Upper lobe of left lung (tissue), 4 donors: ENCODE measurements around the gene TFCP2L1.

Experiments
- POLR2A ChIP-seq, 4 donors: fragments of 450-650 bp; IDR thresholded peaks; one replicate each; pipeline ENCODE4 v1.5.1; 2016 to 2017; ENCODE audit warnings: antibody characterized with exemption in 4 of 4, mild to moderate bottlenecking in 2 of 4
- TF ChIP-seq, protein P1 (sequence below), 6 experiments: fragments of 450-650 bp in 4 of 6; fragments of 200-600 bp in 2 of 6; sonication (generic) in 2 of 6; IDR thresholded peaks; one replicate each; pipeline ENCODE4 v1.5.1; 2016 to 2019; ENCODE audit warnings: antibody characterized with exemption in 6 of 6

GRCh38 chr2:121232626-121233265, 52.3 kb downstream of the TFCP2L1 start:
- TF ChIP-seq, protein P1, sequence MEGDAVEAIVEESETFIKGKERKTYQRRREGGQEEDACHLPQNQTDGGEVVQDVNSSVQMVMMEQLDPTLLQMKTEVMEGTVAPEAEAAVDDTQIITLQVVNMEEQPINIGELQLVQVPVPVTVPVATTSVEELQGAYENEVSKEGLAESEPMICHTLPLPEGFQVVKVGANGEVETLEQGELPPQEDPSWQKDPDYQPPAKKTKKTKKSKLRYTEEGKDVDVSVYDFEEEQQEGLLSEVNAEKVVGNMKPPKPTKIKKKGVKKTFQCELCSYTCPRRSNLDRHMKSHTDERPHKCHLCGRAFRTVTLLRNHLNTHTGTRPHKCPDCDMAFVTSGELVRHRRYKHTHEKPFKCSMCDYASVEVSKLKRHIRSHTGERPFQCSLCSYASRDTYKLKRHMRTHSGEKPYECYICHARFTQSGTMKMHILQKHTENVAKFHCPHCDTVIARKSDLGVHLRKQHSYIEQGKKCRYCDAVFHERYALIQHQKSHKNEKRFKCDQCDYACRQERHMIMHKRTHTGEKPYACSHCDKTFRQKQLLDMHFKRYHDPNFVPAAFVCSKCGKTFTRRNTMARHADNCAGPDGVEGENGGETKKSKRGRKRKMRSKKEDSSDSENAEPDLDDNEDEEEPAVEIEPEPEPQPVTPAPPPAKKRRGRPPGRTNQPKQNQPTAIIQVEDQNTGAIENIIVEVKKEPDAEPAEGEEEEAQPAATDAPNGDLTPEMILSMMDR (IDR thresholded peaks at IDR 0.05): no peak
- TF ChIP-seq POLR2A (IDR thresholded peaks at IDR 0.05): no peak
